Measurements from ENCODE around the gene PTPRG.

The PTPRG gene

DNA sequence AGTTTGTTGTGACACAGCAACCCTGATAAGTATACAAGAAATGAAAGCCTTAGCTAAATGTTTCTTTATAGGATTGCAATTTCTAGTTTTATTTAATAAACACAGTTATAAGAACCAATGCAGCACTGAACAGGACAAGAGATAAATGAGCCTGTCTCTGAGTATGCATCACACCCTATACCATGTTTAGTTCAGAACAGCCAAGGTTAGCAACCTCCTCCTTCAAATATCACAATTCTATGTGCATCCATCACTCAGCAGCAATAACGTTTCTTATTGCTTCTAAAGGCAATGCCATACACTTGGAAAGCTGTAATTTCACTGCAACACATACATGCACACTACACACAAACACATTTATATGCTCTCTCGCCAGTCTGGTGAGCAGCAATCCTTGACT, 280.6 kb downstream of the PTPRG start:
- no peak for TF ChIP-seq ZNF274 (IDR thresholded peaks at IDR 0.05; ENCODE audit: low read depth, low read length)
- H3K4me3 ChIP-seq (ENCODE audit: low read length), result no peak overlapping the region

DNA sequence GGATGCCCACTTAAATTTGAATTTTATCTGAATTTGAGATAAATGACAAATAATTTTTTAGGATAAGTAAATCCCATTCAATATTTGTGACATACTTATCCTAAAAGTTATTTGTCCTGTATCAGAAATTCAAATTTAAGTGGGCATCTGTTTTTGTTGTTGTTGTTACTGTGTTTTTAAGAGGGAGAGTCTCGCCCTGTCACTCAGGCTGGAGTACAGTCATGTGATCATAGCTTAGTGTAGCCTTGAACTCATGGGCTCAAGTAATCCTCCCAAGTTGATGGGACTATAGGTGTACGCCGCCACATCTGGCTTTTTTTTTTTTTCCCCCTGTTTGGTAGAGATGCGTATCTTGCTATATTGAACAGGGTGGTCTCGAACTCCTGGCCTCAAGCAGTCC, 283.0 kb downstream of the PTPRG start:
- no peak overlapping the region for H3K4me3 ChIP-seq (ENCODE audit: low read length)
- no peak for TF ChIP-seq ZNF274 (IDR thresholded peaks at IDR 0.05; ENCODE audit: low read depth, low read length)

DNA sequence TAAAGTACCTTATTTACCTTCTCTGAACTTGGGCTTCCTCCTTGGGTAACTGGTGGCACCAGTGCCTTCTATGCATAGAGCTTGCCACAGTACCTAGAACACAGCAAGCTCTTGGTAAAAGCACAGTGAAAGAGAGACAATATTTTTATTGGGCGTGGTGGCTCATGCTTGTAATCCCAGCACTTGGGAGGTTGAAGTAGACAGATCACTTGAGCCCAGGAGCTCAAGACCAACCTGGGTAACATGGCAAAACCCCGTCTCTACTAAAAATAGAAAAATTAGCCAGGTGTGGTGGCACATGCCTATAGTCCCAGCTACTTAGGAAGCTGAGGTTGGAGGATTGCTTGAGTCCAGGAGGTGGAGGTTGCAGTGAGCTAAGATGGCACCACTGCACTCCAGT, 285.1 kb downstream of the PTPRG start:
- H3K4me3 ChIP-seq (ENCODE audit: low read length), result no peak overlapping the region
- no peak for TF ChIP-seq ZNF274 (IDR thresholded peaks at IDR 0.05; ENCODE audit: low read depth, low read length)

DNA sequence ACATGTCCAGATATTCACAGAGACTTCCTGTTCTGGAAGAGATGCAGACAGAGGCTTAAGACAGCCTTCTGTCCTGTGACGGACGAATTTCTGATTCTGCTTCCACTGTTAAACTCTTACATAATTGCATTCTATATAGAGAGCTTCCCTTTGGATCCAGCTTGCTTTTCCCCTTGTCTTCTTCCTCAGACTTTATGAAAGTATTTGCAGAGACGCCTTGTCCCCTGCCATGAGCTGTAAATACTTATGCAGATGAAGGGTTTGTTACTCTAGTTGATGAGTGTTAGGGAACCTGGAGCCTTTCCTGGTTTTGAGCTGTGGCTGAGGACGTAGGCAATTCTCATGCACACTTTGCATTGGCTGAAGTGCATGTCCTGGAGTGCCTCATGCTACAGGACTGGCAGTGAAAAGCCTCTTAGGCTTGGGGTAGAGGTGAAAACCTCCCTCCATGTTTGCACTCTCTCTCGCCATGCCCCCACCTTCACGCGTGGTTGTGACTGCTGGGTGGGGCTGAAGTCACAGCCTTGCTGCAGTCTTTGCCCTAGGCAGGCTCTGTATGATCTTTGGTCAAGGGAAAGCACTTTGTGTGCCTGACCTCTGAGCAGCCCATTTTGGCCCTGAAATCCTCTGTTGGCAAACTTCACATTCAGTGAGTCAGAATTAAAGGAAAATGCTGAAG, 286.6 kb downstream of the PTPRG start:
- no peak overlapping the region for H3K4me3 ChIP-seq (ENCODE audit: low read length)
- no peak for TF ChIP-seq ZNF274 (IDR thresholded peaks at IDR 0.05; ENCODE audit: low read depth, low read length)

DNA sequence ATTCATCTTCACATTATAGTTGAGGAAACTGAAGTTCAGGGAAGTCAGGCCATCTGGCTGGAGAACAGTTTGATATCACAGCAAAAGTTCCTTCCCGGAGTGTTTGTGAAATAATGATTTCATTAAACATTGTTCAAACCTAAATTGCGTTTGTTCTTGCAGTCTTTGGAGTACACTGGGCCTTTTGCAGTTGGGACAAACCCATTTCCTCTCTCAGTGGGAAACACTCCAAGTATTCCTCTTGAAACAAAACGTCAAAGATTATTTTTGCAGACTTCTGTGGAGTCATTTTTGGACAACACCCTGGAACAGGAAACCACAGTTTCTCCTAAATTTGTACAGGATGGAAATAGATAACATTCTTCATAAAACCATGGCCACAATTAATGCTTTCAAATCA, 287.5 kb downstream of the PTPRG start:
- no peak for TF ChIP-seq ZNF274 (IDR thresholded peaks at IDR 0.05; ENCODE audit: low read depth, low read length)
- H3K4me3 ChIP-seq (ENCODE audit: low read length), result no peak overlapping the region

DNA sequence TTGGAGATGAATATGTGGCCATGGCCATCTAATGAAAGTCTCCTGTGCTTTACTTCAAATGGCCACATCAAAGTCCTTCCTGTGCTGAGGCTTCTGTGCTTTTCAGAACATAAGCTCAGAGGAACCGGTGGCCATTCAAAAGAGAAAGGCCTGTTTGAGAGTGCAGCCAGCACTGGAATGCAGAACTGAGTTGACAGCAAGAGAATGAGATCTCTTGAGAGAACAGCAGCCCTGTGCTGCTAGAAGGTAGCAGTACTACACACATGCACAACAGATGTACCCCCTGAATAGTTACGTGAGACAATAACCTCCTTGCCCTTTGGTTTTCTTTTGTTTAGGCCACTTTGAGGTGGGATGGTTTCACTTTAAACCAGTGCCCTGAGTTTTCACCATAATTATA, 292.5 kb downstream of the PTPRG start:
- TF ChIP-seq ZNF274 (IDR thresholded peaks at IDR 0.05; ENCODE audit: low read depth, low read length), result no peak

DNA sequence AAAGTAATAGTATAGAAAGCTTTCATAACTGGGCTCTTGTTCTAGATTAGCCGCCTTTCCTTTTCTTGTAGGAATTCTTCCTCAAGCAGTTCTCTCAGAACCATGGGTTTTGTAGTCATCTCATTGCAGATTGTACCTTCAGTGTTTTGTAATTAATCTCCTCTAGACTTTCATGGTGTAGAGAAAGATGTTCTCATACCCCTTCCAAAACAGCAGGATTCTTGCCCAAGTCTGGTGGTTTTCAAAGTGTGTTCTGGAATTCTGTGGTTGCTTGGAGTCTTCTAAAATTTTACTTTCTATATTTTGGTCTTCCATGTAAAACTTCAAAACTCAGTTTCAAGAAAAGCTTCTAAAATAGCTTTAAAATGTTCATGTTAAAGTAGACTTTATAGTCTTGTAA, 293.8 kb downstream of the PTPRG start:
- H3K4me3 ChIP-seq (ENCODE audit: low read length), result no peak overlapping the region
- TF ChIP-seq ZNF274 (IDR thresholded peaks at IDR 0.05; ENCODE audit: low read depth, low read length), result no peak

More for the DNA sequence above, 292.5 kb downstream of the PTPRG start:
- no peak overlapping the region for H3K4me3 ChIP-seq (ENCODE audit: low read length)

DNA sequence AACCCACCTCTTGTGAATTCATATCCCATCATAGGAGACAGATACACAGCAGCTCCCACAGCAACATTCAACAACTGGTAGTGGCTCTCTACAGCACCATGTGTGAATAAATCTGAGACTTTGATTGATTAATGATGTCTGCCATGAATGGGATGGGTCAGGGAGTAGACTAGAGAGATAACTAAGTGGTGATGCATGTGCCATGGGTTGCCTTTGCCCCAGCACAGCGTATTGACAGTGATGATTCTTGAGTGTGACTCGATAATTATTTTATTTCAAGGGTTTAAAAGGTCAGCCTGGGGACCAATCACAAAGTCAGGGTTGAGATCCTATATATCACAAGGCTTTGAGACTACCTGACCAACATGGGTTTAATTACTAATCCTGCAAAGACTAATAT, 295.9 kb downstream of the PTPRG start:
- no peak for TF ChIP-seq ZNF274 (IDR thresholded peaks at IDR 0.05; ENCODE audit: low read depth, low read length)
- no peak overlapping the region for H3K4me3 ChIP-seq (ENCODE audit: low read length)

DNA sequence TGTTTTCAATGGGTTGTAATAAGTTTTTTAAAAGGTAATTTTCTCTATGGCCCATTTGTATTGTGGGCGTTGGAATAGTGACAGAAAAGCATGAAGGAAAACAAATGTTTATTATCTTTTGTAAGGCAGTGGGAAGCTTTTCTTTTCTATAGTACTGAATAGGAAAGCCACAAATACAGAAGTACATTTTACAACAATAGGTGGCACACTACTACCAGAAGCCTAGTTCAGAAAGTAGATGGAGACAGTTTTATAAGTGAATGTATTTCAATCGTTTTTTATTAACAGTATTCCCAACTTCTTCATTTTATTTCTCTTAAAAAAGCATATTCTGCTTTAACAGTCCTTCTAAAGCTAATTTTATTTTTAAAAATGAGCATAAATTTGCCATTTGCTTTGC, 296.7 kb downstream of the PTPRG start:
- H3K4me3 ChIP-seq (ENCODE audit: low read length), result no peak overlapping the region
- no peak for TF ChIP-seq ZNF274 (IDR thresholded peaks at IDR 0.05; ENCODE audit: low read depth, low read length)

DNA sequence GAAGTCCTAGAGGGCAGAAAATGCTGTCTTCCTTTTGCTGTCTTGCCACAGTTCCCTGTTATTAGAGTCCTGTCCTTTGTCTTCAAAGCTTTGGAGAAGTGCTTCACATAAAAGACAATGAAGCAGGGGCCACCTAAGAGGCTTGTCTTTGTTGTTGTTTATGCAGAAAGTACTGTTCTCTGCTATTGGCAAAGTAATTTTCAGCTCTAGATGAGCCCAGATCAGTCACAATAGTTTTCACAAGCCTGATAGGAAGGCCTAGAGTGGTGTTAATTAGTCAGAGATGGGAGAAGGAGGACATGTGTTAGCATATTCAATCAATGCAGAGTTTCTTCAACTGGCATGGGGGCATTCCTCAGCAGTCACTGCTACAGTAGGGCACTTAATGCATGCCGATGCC, 300.0 kb downstream of the PTPRG start:
- no peak for TF ChIP-seq ZNF274 (IDR thresholded peaks at IDR 0.05; ENCODE audit: low read depth, low read length)
- no peak overlapping the region for H3K4me3 ChIP-seq (ENCODE audit: low read length)

DNA sequence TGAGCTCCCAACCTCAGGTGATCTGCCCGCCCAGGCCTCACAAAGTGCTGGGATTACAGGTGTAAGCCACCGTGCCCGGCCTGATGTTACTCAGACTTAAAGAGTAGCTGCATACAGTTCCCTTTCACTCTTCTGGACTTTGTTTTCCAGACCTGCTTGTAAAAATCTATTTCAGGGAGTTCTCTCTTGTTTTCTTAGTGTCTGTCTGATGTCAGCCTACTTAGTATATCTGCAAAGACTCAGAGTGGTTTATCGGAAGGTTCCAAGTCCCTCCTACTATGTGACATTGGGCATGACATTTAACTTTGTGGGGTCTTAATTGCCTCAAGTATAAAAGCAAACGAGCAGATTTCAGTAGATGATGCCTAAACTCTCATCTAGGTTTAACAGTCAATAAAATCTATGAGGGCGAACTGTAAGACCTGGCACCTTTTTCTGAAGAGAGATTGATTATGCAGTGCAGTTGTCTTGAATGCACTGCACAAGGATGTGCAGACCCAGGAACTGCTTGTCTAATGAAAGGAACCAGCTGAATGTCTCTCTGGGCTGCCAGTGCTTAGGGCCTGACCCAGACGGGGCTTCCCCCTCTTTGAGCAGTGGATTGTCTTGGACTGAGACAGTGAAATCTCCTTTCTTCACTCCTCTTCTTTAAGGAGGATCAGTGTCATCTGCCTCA, 301.4 kb downstream of the PTPRG start:
- TF ChIP-seq ZNF274 (IDR thresholded peaks at IDR 0.05; ENCODE audit: low read depth, low read length), result no peak
- H3K4me3 ChIP-seq (ENCODE audit: low read length), result no peak overlapping the region

DNA sequence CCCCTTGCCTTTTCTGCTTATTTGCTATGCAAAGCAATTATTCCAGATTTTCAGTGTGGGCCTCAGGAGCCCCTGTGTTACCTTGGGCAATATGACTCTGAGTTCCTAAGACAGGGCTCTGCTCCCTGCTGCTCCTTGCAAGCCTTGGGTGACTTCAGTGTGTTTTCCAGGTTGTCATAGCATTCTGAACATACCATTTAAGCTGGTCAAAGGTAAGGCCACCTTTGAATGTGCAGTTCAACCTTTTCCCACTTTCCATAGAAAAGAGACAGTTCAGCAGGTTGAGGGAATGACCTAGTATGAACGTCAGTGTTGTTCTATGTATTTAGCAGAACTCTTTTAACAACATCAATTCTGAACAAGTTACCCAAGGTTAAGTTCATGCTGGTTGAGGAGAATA, 302.2 kb downstream of the PTPRG start:
- TF ChIP-seq ZNF274 (IDR thresholded peaks at IDR 0.05; ENCODE audit: low read depth, low read length), result no peak
- no peak overlapping the region for H3K4me3 ChIP-seq (ENCODE audit: low read length)

DNA sequence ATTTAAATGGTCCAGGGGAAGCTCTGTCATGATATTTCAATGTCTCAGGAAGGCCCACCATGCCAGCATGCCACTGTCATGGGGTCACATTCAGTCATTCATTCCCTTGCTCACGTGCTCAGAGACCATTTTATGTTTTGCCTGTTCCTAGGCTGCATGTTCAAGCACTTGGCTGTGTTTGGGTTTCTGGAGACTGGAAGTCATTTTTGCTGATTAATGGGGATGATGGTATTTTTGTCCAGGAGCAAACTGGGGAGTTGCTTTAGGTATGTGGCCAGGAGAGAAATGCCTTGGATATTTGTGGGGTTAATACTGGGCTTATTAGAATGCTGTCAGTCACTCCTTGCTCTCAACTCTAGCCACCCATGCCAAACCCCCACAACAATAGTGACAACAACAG, 303.5 kb downstream of the PTPRG start:
- no peak overlapping the region for H3K4me3 ChIP-seq (ENCODE audit: low read length)
- TF ChIP-seq ZNF274 (IDR thresholded peaks at IDR 0.05; ENCODE audit: low read depth, low read length), result no peak

DNA sequence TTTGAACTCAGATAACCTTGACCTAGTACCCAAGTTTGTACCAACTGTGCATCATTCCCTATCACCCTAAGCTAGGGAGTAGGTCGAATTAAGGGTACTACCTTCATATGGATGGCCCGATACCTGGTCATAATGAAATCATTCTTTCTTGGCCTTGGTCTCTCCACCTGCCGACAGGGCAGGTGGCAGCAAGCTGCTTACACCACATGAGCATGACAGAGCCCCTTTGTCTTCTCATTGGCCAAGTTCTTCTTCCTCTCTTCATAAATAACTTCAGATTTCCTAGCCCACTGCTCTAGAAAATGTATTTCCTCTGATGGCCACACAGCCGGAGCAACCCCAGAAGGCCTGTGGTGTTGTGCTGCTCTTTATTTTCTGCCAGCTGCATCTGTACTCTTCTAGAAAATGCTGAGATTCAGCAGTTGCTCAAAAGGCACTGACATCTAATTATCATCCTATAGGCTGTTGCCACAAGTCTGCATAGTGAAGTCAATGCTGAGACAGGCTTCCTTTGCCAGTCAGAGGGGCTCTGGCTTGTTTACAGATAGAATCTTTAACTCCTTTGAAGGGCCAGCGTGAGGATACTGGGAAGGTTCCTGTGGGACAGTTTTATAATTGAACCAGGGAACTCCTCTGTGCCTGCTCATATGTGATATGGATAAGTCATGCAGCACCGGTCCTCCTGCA, 304.2 kb downstream of the PTPRG start:
- no peak for TF ChIP-seq ZNF274 (IDR thresholded peaks at IDR 0.05; ENCODE audit: low read depth, low read length)
- no peak overlapping the region for H3K4me3 ChIP-seq (ENCODE audit: low read length)

DNA sequence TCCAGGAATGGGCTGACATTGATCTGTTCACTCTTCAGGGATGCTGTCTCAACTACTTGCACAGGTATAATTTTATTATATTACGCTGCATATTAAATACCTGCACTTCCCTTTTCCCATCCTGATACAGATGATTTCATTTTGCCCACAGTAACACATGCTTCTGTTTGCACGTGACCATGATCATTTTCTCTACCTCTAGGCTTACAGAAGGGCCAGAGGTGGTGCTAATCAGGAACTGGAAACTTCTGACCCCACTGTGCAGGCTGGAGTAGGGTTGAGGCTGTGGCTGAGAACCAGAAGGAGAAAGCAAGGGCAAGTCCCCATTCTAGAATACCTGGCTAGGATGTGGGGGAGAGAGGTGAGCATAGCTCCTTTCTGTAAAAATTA, 304.8 kb downstream of the PTPRG start:
- no peak overlapping the region for H3K4me3 ChIP-seq (ENCODE audit: low read length)
- no peak for TF ChIP-seq ZNF274 (IDR thresholded peaks at IDR 0.05; ENCODE audit: low read depth, low read length)
